DOHH2 (cell line): ENCODE data around the gene CCN5.

Experiments
- H3F3A ChIP-seq: fragments of 200-600 bp; sonication (generic), shearing (Covaris generic); 2 replicates; pipeline ENCODE4 v1.6.0; 2016; ENCODE audit warnings: antibody characterized with exemption, mild to moderate bottlenecking; ENCODE audit not compliant: control insufficient read depth, insufficient read depth
- H3K27ac ChIP-seq: fragments of 200-600 bp; sonication (generic); 2 replicates; pipeline ENCODE4 v1.5.1; 2014; ENCODE audit warnings: low read depth, mild to moderate bottlenecking, low read length, moderate library complexity
- H3K27me3 ChIP-seq: fragments of 200-600 bp; sonication (generic); 2 replicates; pipeline ENCODE4 v1.6.1; 2014; ENCODE audit warnings: mild to moderate bottlenecking, low read length, mixed read lengths; ENCODE audit not compliant: control insufficient read depth
- H3K36me3 ChIP-seq: fragments of 200-600 bp; sonication (generic); 2 replicates; pipeline ENCODE4 v1.6.1; 2014; ENCODE audit warnings: mild to moderate bottlenecking, low read length, moderate library complexity, mixed read lengths; ENCODE audit not compliant: control insufficient read depth
- H3K4me1 ChIP-seq: fragments of 200-600 bp; sonication (generic); 2 replicates; pipeline ENCODE4 v1.6.1; 2014; ENCODE audit warnings: mild to moderate bottlenecking, low read length, mixed read lengths; ENCODE audit not compliant: control insufficient read depth
- H3K4me2 ChIP-seq: fragments of 200-600 bp; sonication (generic); 2 replicates; pipeline ENCODE4 v1.6.0; 2014; ENCODE audit warnings: mild to moderate bottlenecking, low read length, moderate library complexity
- H3K4me3 ChIP-seq: fragments of 200-600 bp; sonication (generic); 2 replicates; pipeline ENCODE4 v1.5.1; 2014; ENCODE audit warnings: mild to moderate bottlenecking, low read length, mixed read lengths
- H3K79me2 ChIP-seq: fragments of 200-600 bp; sonication (generic); 2 replicates; pipeline ENCODE4 v1.6.1; 2014; ENCODE audit warnings: mild to moderate bottlenecking, low read length, mixed read lengths; ENCODE audit not compliant: control insufficient read depth
- H3K9me2 ChIP-seq: fragments of 200-600 bp; sonication (generic); replicated peaks from 2 replicates; pipeline ENCODE4 v1.6.1; 2014; ENCODE audit warnings: mild to moderate bottlenecking, low read length, mixed read lengths; ENCODE audit not compliant: control insufficient read depth
- H3K9me3 ChIP-seq: fragments of 200-600 bp; sonication (generic); 2 replicates; pipeline ENCODE4 v1.6.1; 2014; ENCODE audit warnings: antibody characterized with exemption, low read length, mixed read lengths; ENCODE audit not compliant: control insufficient read depth, insufficient read depth
- H4K20me1 ChIP-seq: fragments of 200-600 bp; sonication (generic); 2 replicates; pipeline ENCODE4 v1.6.0; 2014; ENCODE audit warnings: low read depth, mild to moderate bottlenecking, antibody characterized with exemption, low read length, moderate library complexity; ENCODE audit not compliant: control insufficient read depth, insufficient read depth
- CTCF ChIP-seq: fragments of 200-600 bp; sonication (generic); IDR thresholded peaks from one replicate; pipeline ENCODE4 v1.5.1; 2014; ENCODE audit warnings: antibody characterized with exemption, mild to moderate bottlenecking, low read depth, low read length; ENCODE audit not compliant: poor library complexity, severe bottlenecking
- EZH2phosphoT487 ChIP-seq: fragments of 200-600 bp; sonication (generic); IDR thresholded peaks from 2 replicates; pipeline ENCODE4 v1.6.1; 2017; ENCODE audit warnings: borderline replicate concordance, mild to moderate bottlenecking, antibody characterized with exemption, low read length, moderate library complexity, mixed read lengths

CCN5 gene

DNA sequence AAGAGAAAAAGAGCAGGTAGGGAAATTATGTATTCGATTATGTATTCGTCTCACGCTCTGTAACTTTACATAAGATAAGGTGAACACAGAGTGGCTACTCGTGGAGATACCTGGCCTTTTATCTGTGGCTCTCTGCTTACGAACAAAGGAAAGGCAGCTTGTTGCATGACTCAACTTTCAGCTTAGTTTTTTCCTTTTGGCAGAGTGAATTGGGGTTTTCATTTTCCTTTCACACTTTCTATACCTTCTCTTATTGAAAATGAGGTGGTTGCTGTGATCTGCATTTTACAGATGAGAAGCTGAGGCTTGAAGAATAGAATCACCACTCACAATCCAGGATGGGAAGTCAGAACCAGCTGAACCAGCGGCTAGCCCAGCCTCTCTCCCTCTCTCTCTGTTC lies 17.2 kb downstream of the CCN5 start:
- Histone ChIP-seq H3K27ac (no peak overlapping the region), H3K36me3 (peaks cover 8% of the 10 kb centered on the region), H4K20me1 (no peaks in the 10 kb centered on the region), H3K27me3 (no peaks in the 10 kb centered on the region), H3K4me3 (no peak overlapping the region), H3K4me1 (peaks cover 11% of the 10 kb centered on the region), H3K9me2 (no peaks in the 10 kb centered on the region), H3F3A (no peaks in the 10 kb centered on the region), H3K79me2 (no peaks in the 10 kb centered on the region), H3K4me2 (no peak overlapping the region), H3K9me3 (peaks cover 11% of the 10 kb centered on the region)
- TF ChIP-seq EZH2phosphoT487 (no peak), CTCF (no peak)

GRCh38 chr20:44733341-44734069 lies 18.3 kb downstream of the CCN5 start:
- H3K9me2 ChIP-seq: no peaks in the 10 kb centered on the region
- TF ChIP-seq EZH2phosphoT487 (no peak), CTCF (peak; percentile 66)
- peaks cover 8% of the 10 kb centered on the region for H3K36me3 ChIP-seq
- H3K9me3 ChIP-seq: peaks cover 14% of the 10 kb centered on the region
- no peaks in the 10 kb centered on the region for H3K79me2 ChIP-seq
- no peak overlapping the region for H3K4me3 ChIP-seq
- peaks cover 14% of the 10 kb centered on the region for H3K4me1 ChIP-seq
- no peaks in the 10 kb centered on the region for H3K27me3 ChIP-seq
- no peak overlapping the region for H3K4me2 ChIP-seq
- no peaks in the 10 kb centered on the region for H3F3A ChIP-seq
- no peak overlapping the region for H3K27ac ChIP-seq
- no peaks in the 10 kb centered on the region for H4K20me1 ChIP-seq

DNA sequence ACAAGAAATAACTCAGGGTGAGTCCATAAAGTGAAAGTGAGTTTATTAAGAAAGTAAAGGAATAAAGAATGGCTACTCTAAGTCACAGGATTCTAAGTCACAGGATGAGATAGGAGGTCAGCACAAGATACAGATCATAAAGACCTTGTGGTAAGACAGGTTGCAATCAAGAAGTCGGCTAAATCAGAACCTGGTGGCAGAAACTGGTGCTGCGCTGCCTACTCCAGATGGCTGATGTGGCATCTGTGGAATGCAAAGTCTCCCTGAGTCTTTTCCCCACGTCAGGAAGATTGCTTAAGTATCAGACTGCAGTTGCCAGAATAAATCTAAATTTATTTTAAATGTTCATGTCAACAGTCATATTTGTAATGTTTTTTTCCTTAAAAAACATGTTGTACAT lies 19.8 kb downstream of the CCN5 start:
- Histone ChIP-seq H3K36me3 (peaks cover 8% of the 10 kb centered on the region), H3K9me3 (peaks cover 20% of the 10 kb centered on the region), H3K4me2 (no peak overlapping the region), H3K4me1 (peaks cover 18% of the 10 kb centered on the region), H3K4me3 (no peak overlapping the region), H3K79me2 (no peaks in the 10 kb centered on the region), H3K27me3 (no peaks in the 10 kb centered on the region), H3K9me2 (no peaks in the 10 kb centered on the region), H3K27ac (no peak overlapping the region), H4K20me1 (no peaks in the 10 kb centered on the region), H3F3A (no peaks in the 10 kb centered on the region)
- TF ChIP-seq EZH2phosphoT487 (no peak), CTCF (no peak)
